Stimulated activated CD4-positive, alpha-beta T cell treated with anti-CD3 and anti-CD28 coated beads, Interleukin-15, amount 100 ng/mL, for 24 hours (primary cell): ENCODE measurements around the gene CNNM3.
"Not testable (repeated sequence)": the region's sequence is repeated elsewhere in the genome, so short reads cannot be mapped to it uniquely, and the experiment has no call there.

ENCODE experiments used
- DNase-seq: peaks from one replicate; pipeline ENCODE4 v3.0.0-alpha.2; 2020

The CNNM3 gene

GRCh38 chr2:96816127-96816835, at the start of gene CNNM3:
CNNM3 (plus strand) TSS chr2:96816268; CDS start chr2:96816278, 10 bp downstream.
- peak; percentile 99 for DNase-seq

GRCh38 chr2:96767135-96767871, 48.8 kb upstream of the CNNM3 start:
- DNase-seq, result no peak

GRCh38 chr2:96768083-96768561, 47.9 kb upstream of the CNNM3 start:
- no peak for DNase-seq

- DNase-seq, result no peak
Measured at GRCh38 chr2:96769814-96770213, 46.3 kb upstream of the CNNM3 start.

DNA sequence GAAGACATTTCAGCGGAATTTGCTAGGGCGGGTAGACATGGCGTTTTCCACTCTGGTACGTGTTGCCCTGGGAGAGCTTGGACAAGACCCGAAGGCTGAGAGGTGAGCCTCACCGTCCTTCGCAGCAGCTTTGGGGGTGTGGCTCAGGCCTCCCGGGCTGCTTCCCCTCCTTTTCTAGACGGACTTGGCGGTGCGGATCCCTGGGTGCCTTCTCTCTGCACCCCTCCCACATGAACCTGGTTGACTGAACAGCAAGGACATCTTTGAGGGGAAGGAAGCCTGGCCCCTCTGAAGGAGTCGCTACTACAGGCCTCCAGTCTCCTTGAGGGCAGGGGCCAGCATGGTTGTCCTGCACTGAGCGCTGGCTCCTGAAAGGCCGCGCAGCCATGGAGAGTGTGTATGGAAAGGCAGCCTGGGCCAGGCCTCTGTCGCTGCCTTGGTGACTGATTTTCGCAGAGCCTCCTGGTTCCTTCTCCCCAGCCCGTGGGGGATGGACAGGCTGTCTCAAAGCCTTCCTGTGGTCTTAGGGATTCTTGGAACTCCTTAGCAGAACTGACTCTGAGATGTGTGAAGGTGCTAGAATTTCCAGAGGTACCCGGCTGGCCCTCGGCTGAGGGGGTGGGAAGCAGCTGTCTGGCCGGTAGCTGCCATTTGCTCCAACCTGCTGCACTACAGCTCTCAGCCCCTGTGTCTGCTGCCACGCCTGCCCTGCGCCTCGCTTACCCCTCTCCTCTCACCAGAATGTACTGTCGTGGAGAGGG, 45.4 kb upstream of the CNNM3 start:
- DNase-seq, result no peak

- DNase-seq, result no peak
Measured at GRCh38 chr2:96771796-96772618, 44.1 kb upstream of the CNNM3 start.

- peak; percentile 48 for DNase-seq
Measured at GRCh38 chr2:96772903-96773671, 43.0 kb upstream of the CNNM3 start.

GRCh38 chr2:96773922-96774321, 42.1 kb upstream of the CNNM3 start:
- peak; percentile 52 for DNase-seq

- DNase-seq, result no peak
Measured at GRCh38 chr2:96775160-96775559, 40.9 kb upstream of the CNNM3 start.

DNA sequence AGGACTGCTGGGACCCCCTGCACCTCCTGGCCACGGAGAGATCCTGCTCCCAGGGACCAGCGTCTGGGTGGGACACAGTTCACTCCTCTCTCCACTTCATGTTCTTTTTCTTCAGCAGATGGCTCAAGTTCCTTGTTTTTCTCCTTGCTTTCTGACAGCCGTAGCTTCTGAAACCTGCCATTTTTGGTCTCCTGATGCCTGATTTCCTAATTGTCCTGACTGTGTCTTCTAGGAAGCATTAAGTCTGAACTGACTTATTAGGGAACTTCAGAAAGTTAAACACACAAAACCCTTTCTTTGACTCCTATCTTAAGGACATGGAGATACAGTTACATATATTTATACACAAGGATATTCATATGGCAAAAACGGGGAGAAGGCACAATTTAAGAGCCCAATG, 32.7 kb upstream of the CNNM3 start:
- no peak for DNase-seq

DNA sequence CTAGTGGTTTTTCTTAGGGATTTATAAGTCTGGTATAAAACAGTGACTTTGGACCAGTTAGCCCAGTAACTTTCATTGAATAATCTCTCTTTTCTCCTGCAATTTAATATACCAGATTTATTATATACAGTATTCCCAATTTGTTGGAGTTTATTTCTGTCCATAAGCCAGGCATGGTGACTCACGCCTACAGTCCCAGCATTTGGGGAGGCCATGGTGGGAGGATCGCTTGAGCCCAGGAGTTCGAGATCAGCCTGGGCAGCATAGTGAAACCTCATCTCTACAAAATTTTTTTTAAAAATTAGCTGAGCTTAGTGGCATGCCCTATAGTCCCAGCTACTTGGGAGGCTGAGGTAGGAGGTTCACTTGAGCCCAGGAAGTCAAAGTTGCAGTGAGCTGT, 28.7 kb upstream of the CNNM3 start:
- no peak for DNase-seq

DNA sequence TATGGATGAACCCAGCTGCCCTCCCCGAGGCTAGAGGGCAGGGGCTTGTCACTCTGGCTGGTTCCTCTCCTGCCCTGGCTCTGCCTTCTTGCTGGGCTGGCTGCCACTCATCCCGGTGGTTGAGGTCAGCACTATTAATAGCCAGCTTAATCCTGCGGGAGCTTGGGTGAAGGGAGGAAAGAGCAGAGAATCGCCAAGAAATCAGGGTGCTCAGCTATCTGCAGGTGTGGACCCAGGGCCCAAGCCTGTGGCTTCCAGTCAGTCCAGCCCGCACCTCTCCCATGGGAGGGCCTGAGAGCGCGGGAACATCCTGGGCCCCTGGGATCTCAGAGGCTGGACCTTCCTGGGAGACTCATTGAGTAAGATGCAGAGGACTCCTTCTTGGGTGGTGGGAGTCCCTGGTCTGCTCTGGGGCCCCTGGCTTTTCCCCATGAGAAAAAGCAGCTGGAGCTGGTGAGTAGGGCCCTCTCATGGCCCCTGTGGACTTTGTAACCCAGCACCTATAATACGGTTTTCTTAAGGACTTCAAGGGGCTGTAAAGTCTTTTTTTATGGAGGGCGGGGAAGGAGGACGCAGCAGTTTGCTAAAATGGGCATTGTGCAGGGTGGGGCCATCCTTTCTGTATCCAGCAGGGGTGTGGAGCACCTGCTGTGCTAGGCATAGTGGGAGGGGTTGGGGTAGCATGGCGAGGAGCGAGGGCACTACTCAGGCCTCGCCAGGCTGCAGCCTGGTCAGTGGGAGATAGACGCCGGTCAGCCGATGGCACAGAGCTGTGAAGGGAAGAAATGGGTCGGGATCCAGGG, 27.4 kb upstream of the CNNM3 start:
- no peak for DNase-seq

- no peak for DNase-seq
Measured at GRCh38 chr2:96789245-96789617, 26.8 kb upstream of the CNNM3 start.

GRCh38 chr2:96792772-96793749, 23.0 kb upstream of the CNNM3 start:
- DNase-seq, result no peak

- no peak for DNase-seq
Measured at GRCh38 chr2:96795076-96795475, 21.0 kb upstream of the CNNM3 start.

DNA sequence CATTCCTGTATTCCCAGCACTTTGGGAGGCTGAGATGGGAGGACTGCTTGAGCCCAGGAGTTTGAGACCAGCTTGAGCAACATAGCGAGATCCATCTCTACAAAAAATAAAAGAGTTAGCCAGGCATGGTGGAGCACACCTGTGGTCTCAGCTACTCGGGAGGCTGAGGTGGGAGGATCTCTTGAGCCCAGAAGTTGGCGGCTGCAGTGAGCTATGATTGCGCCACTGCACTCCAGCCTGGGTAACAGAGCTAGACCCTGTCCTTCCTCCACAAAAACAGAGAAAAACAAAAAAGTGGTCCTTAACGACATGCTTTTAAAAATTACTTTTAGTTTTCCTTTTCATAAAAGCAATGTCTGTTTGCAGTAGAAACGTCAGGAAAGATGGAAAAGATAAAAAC, 19.6 kb upstream of the CNNM3 start:
- not testable (repeated sequence) for DNase-seq

DNA sequence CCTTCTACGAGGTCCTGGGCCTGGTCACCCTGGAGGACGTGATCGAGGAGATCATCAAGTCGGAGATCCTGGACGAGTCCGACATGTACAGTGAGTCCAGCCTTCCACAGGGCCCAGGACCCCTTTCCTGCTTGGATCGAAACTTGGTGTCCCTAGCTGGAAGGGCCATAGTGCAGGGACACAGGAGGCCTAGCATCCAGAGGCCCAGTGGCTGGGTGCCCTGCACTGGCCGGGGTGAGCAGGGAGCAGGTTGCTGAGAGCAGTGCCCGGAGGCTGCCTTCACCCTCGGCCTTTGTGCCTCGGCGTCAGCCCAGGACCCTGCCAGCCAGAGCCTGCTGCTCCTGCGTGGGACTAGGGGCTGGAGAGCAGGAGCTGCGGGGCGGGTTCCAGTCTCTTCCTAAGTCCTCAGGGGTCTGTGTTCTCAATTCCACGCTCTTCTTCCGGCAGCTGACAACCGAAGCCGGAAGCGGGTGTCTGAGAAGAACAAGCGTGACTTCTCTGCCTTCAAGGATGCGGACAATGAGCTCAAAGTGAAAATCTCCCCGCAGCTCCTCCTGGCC, 18.9 kb upstream of the CNNM3 start:
- DNase-seq, result no peak

DNA sequence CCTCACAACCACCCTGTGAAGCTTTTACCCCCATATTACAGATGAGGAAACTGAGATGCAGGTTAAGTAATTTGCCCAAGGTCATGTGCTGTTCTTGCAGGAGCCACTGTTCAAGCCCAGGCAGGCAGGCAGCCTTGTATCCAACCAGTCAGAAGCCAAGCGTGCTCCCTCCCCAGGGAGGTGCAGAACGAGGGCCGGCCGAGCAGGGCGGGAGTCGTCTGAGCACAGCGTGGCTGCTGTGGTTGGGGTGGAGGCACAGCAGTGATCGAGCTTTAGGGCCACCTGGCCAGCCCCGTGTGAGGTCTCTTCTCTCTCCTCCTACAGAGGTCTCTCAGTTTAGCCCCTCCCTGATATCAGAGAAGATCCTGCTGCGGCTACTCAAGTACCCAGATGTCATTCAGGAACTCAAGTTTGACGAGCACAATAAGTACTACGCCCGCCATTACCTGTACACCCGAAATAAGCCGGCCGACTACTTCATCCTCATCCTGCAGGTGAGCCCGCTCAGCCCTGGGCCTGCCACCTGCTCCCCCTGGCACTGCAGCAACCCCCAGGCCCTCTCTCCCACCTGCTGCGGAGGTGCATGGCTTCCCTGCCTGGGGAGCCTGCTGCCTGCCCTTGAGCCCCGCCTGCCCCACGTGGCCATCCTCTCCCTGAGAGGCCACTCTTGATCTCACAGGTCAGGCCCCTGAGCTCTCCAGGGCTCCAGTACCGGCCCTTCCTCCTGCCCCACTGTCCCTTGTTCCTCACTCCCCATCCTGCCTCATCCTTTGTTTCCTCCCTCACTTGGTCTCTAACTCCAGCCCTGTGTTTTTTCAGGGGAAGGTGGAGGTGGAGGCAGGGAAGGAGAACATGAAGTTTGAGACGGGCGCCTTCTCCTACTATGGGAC, 17.1 kb upstream of the CNNM3 start:
- no peak for DNase-seq

- DNase-seq, result no peak
Measured at GRCh38 chr2:96799623-96799935, 16.5 kb upstream of the CNNM3 start.
